ENCODE results near the gene LDLR. TPM values are rescaled to one million over a fixed set of nuclear protein-coding genes. Genes with fewer than 3 reads are reported as not detected.

Gene LDLR
- polyA plus RNA-seq, 2 of the 4 experiments (the other 2 are of a cell fraction), result 29.2 to 55.8 TPM

GRCh38 chr19:11059511-11060358 lies 29.5 kb upstream of the LDLR start:
- H3K4me3 ChIP-seq, result no peak overlapping the region
- FAIRE-seq (no peak), DNase-seq (ENCODE audit: low read depth in 1 of 2, low spot score in 1 of 2) (no peak), ATAC-seq (no peak)
- 95% methylated on average over 40 of the region's 43 CpGs for WGBS (ENCODE audit: missing lambda C conversion rate)
- TF ChIP-seq, protein P1, sequence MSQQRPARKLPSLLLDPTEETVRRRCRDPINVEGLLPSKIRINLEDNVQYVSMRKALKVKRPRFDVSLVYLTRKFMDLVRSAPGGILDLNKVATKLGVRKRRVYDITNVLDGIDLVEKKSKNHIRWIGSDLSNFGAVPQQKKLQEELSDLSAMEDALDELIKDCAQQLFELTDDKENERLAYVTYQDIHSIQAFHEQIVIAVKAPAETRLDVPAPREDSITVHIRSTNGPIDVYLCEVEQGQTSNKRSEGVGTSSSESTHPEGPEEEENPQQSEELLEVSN (IDR thresholded peaks at IDR 0.05; ENCODE audit: borderline replicate concordance, low read depth), result no peak
- TF ChIP-seq HDAC2 (IDR thresholded peaks at IDR 0.05) (no peak), FOSL2 (IDR thresholded peaks at IDR 0.05) (no peak), FOSL2 (CRISPR knock-in tag; IDR thresholded peaks at IDR 0.05) (no peak), MYC (IDR thresholded peaks at IDR 0.05; ENCODE audit: borderline replicate concordance, low read length) (no peak), CBX8 (IDR thresholded peaks at IDR 0.05) (no peak), FOSB (CRISPR knock-in tag; IDR thresholded peaks at IDR 0.05) (no peak), ZNF302 (CRISPR knock-in tag; IDR thresholded peaks at IDR 0.05) (no peak), NPAS2 (CRISPR knock-in tag; IDR thresholded peaks at IDR 0.05; ENCODE audit: borderline replicate concordance) (no peak), HOXB5 (CRISPR knock-in tag; IDR thresholded peaks at IDR 0.05) (no peak), CHD4 (IDR thresholded peaks at IDR 0.05; ENCODE audit: borderline replicate concordance) (no peak), RCOR1 (IDR thresholded peaks at IDR 0.05; ENCODE audit: low read depth, low read length) (no peak), RFX5 (IDR thresholded peaks at IDR 0.05) (no peak), EHF (CRISPR knock-in tag; IDR thresholded peaks at IDR 0.05) (no peak), ZSCAN20 (CRISPR knock-in tag; IDR thresholded peaks at IDR 0.05) (no peak), KDM5A (IDR thresholded peaks at IDR 0.05) (no peak), POLR2AphosphoS2 (conservative IDR thresholded peaks at IDR 0.05; ENCODE audit: low read length) (no peak), CTCF (IDR thresholded peaks at IDR 0.05) (no peak)
- TF ChIP-seq, protein P2, sequence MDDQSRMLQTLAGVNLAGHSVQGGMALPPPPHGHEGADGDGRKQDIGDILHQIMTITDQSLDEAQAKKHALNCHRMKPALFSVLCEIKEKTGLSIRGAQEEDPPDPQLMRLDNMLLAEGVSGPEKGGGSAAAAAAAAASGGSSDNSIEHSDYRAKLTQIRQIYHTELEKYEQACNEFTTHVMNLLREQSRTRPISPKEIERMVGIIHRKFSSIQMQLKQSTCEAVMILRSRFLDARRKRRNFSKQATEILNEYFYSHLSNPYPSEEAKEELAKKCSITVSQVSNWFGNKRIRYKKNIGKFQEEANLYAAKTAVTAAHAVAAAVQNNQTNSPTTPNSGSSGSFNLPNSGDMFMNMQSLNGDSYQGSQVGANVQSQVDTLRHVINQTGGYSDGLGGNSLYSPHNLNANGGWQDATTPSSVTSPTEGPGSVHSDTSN (IDR thresholded peaks at IDR 0.05), result no peak
- peaks cover 4% of the 10 kb centered on the region; the same call in 1 of the 3 replicates for H3K4me1 ChIP-seq
- H3K9me3 ChIP-seq, result no peaks in the 10 kb centered on the region
- H3K4me2 ChIP-seq, result no peak overlapping the region
- POLR2A ChIA-PET, result no interaction called here
- H3K27ac ChIP-seq, result no peak overlapping the region
- CTCF ChIA-PET, result no interaction called here

DNA sequence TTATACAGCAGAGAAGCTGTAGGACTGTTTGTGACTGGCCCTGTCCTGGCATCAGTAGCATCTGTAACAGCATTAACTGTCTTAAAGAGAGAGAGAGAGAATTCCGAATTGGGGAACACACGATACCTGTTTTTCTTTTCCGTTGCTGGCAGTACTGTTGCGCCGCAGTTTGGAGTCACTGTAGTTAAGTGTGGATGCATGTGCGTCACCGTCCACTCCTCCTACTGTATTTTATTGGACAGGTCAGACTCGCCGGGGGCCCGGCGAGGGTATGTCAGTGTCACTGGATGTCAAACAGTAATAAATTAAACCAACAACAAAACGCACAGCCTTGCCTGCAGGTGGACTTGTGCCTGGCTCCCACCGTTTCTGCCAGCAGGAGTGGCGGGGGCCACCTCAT lies 27.3 kb upstream of the LDLR start:
- H3K9me3 ChIP-seq, result no peaks in the 10 kb centered on the region
- FAIRE-seq (no peak), ATAC-seq (no peak), DNase-seq (ENCODE audit: low read depth in 1 of 2, low spot score in 1 of 2) (no peak)
- no peak overlapping the region for H3K27ac ChIP-seq
- CTCF ChIA-PET, result interaction anchor here (1.0 to 1.8 kb wide), 2 partner anchors 12 to 26 kb away, joined by 3 to 7 read pairs; no protein-coding TSS in a partner anchor
- H3K4me2 ChIP-seq, result no peak overlapping the region
- H3K4me1 ChIP-seq, result peaks cover 7% of the 10 kb centered on the region; the same call in 1 of the 3 replicates
- TF ChIP-seq RFX5 (IDR thresholded peaks at IDR 0.05), result no peak
- TF ChIP-seq CEBPB (IDR thresholded peaks at IDR 0.05), result no peak
- TF ChIP-seq, protein P3, sequence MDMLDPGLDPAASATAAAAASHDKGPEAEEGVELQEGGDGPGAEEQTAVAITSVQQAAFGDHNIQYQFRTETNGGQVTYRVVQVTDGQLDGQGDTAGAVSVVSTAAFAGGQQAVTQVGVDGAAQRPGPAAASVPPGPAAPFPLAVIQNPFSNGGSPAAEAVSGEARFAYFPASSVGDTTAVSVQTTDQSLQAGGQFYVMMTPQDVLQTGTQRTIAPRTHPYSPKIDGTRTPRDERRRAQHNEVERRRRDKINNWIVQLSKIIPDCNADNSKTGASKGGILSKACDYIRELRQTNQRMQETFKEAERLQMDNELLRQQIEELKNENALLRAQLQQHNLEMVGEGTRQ (IDR thresholded peaks at IDR 0.05), result no peak
- H3K4me3 ChIP-seq, result no peak overlapping the region
- WGBS (ENCODE audit: missing lambda C conversion rate), result 89% methylated on average over 12 of the region's 14 CpGs
- POLR2A ChIA-PET, result no interaction called here
